Activated CD4-positive, CD25-positive, alpha-beta regulatory T cell treated with anti-CD3 and anti-CD28 coated beads, Interleukin-2, amount 50 U/mL, for 72 hours (primary cell): Measurements from ENCODE around the gene COLEC12.
"Not testable (repeated sequence)": the region's sequence is repeated elsewhere in the genome, so short reads cannot be mapped to it uniquely, and the experiment has no call there.

Experiments used
- DNase-seq: peaks from one replicate; pipeline ENCODE4 v3.0.0; 2021

COLEC12 gene

GRCh38 chr18:407191-407590 lies 93.3 kb downstream of the COLEC12 start:
- DNase-seq, result no peak

- DNase-seq, result no peak
These were observed 93.8 kb downstream of the COLEC12 start for GRCh38 chr18:406677-407076.

- not testable (repeated sequence) for DNase-seq
These were observed 95.5 kb downstream of the COLEC12 start for GRCh38 chr18:405006-405405.

- no peak for DNase-seq
These were observed 96.4 kb downstream of the COLEC12 start for GRCh38 chr18:404061-404636.

GRCh38 chr18:402129-402528 lies 98.4 kb downstream of the COLEC12 start:
- DNase-seq, result no peak

GRCh38 chr18:400456-400855 lies 100.0 kb downstream of the COLEC12 start:
- DNase-seq, result no peak

GRCh38 chr18:399631-400135 lies 100.8 kb downstream of the COLEC12 start:
- no peak for DNase-seq

GRCh38 chr18:398935-399630 lies 101.4 kb downstream of the COLEC12 start:
- no peak for DNase-seq

GRCh38 chr18:396556-396955 lies 103.9 kb downstream of the COLEC12 start:
- no peak for DNase-seq

GRCh38 chr18:396251-396555 lies 104.3 kb downstream of the COLEC12 start:
- DNase-seq, result no peak

- DNase-seq, result no peak
These were observed 104.8 kb downstream of the COLEC12 start for GRCh38 chr18:395456-396250.

- DNase-seq, result no peak
These were observed 105.5 kb downstream of the COLEC12 start for GRCh38 chr18:394987-395362.

GRCh38 chr18:394262-394986 lies 106.1 kb downstream of the COLEC12 start:
- no peak for DNase-seq

- DNase-seq, result no peak
These were observed 106.9 kb downstream of the COLEC12 start for GRCh38 chr18:393574-393957.

GRCh38 chr18:392928-393573 lies 107.5 kb downstream of the COLEC12 start:
- DNase-seq, result no peak

- DNase-seq, result no peak
These were observed 109.6 kb downstream of the COLEC12 start for GRCh38 chr18:390741-391478.

- no peak for DNase-seq
These were observed 110.7 kb downstream of the COLEC12 start for GRCh38 chr18:389658-390357.

GRCh38 chr18:388200-388599 lies 112.3 kb downstream of the COLEC12 start:
- no peak for DNase-seq

GRCh38 chr18:386994-387393 lies 113.5 kb downstream of the COLEC12 start:
- no peak for DNase-seq

- no peak for DNase-seq
These were observed 115.6 kb downstream of the COLEC12 start for GRCh38 chr18:384897-385296.

- no peak for DNase-seq
These were observed 117.4 kb downstream of the COLEC12 start for GRCh38 chr18:383135-383534.
